Osteoblast (primary cell): ENCODE measurements around the gene ATP6V0E2. TPM values are rescaled to one million over a fixed set of nuclear protein-coding genes. Genes with fewer than 3 reads are reported as not detected.

Source experiments
- DNase-seq: peaks from one replicate; pipeline ENCODE4 v3.0.0; 2011; ENCODE audit warnings: low spot score, mixed read lengths; ENCODE audit not compliant: insufficient read length; ENCODE audit errors: missing footprints
- H2AFZ ChIP-seq: 2 replicates; pipeline ENCODE4 v1.6.0; 2011; ENCODE audit warnings: mild to moderate bottlenecking, low read length
- H3K27ac ChIP-seq: 2 replicates; pipeline ENCODE4 v1.5.1; 2011; ENCODE audit warnings: mild to moderate bottlenecking, low read depth, low read length, moderate library complexity
- H3K27me3 ChIP-seq: 2 replicates; pipeline ENCODE4 v1.6.0; 2012; ENCODE audit warnings: mild to moderate bottlenecking, control low read depth, inconsistent platforms, low read length, moderate library complexity; ENCODE audit not compliant: insufficient read depth
- H3K36me3 ChIP-seq: 2 replicates; pipeline ENCODE4 v1.5.1; 2011; ENCODE audit warnings: mild to moderate bottlenecking, low read length, control low read depth, moderate library complexity; ENCODE audit not compliant: insufficient read depth
- H3K4me1 ChIP-seq: 2 replicates; pipeline ENCODE4 v1.5.1; 2011; ENCODE audit warnings: mild to moderate bottlenecking, low read length, control low read depth, moderate library complexity; ENCODE audit not compliant: insufficient read depth
- H3K4me2 ChIP-seq: 2 replicates; pipeline ENCODE4 v1.6.0; 2011; ENCODE audit warnings: mild to moderate bottlenecking, low read length; ENCODE audit not compliant: insufficient read depth
- H3K4me3 ChIP-seq: fragments of 200-600 bp; sonication (generic); 3 replicates; pipeline ENCODE4 v1.5.1; 2012; ENCODE audit warnings: mild to moderate bottlenecking, low read length, inconsistent platforms; ENCODE audit not compliant: insufficient read depth
- H3K79me2 ChIP-seq: 2 replicates; pipeline ENCODE4 v1.6.0; 2012; ENCODE audit warnings: mild to moderate bottlenecking, low read length, control low read depth, inconsistent platforms; ENCODE audit not compliant: insufficient read depth
- H3K9me3 ChIP-seq: 2 replicates; pipeline ENCODE4 v1.5.1; 2011; ENCODE audit warnings: low read depth, low read length, control low read depth
- H4K20me1 ChIP-seq: 2 replicates; pipeline ENCODE4 v1.6.0; 2012; ENCODE audit warnings: mild to moderate bottlenecking, low read length, control low read depth; ENCODE audit not compliant: insufficient read depth
- CTCF ChIP-seq: IDR thresholded peaks from 2 replicates; pipeline ENCODE4 v1.5.1; 2011; ENCODE audit warnings: mild to moderate bottlenecking, low read depth, low read length, moderate library complexity; ENCODE audit errors: extremely low read depth
- total RNA-seq: library from RNA; depleted of rRNA; stranded (reverse); fragments of >200 nt; gene quantifications from 2 replicates; pipeline ENCODE4 v1.2.3, GENCODE V29; 2012

ATP6V0E2 gene
- total RNA-seq, 1 donor: 27.9 TPM

GRCh38 chr7:149873970-149874643 is 338 bp downstream of the ATP6V0E2 start:
- Histone ChIP-seq H3K4me1 (peaks cover 16% of the 10 kb centered on the region), H3K27ac (no peak overlapping the region), H3K4me3 (peak overlapping the region; percentile 87), H3K4me2 (peak overlapping the region; percentile 92), H3K27me3 (no peaks in the 10 kb centered on the region), H4K20me1 (no peaks in the 10 kb centered on the region), H3K36me3 (no peaks in the 10 kb centered on the region), H3K79me2 (no peaks in the 10 kb centered on the region), H3K9me3 (no peaks in the 10 kb centered on the region), H2AFZ (peak overlapping the region; percentile 93)
- peak; percentile 26 for DNase-seq
- TF ChIP-seq CTCF: no peak

- Histone ChIP-seq H3K4me3 (no peak overlapping the region), H3K4me2 (peak overlapping the region; percentile 92), H3K27ac (no peak overlapping the region), H4K20me1 (no peaks in the 10 kb centered on the region), H3K9me3 (no peaks in the 10 kb centered on the region), H3K79me2 (no peaks in the 10 kb centered on the region), H3K27me3 (no peaks in the 10 kb centered on the region), H3K36me3 (no peaks in the 10 kb centered on the region), H3K4me1 (peaks cover 16% of the 10 kb centered on the region), H2AFZ (no peak overlapping the region)
- no peak for DNase-seq
- TF ChIP-seq CTCF: no peak
These were observed 867 bp downstream of the ATP6V0E2 start for GRCh38 chr7:149874644-149875028.

- H4K20me1 ChIP-seq: no peaks in the 10 kb centered on the region
- peak; percentile 21 for DNase-seq
- H3K36me3 ChIP-seq: no peaks in the 10 kb centered on the region
- no peaks in the 10 kb centered on the region for H3K79me2 ChIP-seq
- H3K27ac ChIP-seq: no peak overlapping the region
- no peaks in the 10 kb centered on the region for H3K9me3 ChIP-seq
- H3K4me1 ChIP-seq: peaks cover 16% of the 10 kb centered on the region
- H3K27me3 ChIP-seq: no peaks in the 10 kb centered on the region
- H3K4me3 ChIP-seq: no peak overlapping the region
- no peak overlapping the region for H3K4me2 ChIP-seq
- TF ChIP-seq CTCF: no peak
- H2AFZ ChIP-seq: no peak overlapping the region
These were observed 1.6 kb downstream of the ATP6V0E2 start for GRCh38 chr7:149875396-149875795.

DNA sequence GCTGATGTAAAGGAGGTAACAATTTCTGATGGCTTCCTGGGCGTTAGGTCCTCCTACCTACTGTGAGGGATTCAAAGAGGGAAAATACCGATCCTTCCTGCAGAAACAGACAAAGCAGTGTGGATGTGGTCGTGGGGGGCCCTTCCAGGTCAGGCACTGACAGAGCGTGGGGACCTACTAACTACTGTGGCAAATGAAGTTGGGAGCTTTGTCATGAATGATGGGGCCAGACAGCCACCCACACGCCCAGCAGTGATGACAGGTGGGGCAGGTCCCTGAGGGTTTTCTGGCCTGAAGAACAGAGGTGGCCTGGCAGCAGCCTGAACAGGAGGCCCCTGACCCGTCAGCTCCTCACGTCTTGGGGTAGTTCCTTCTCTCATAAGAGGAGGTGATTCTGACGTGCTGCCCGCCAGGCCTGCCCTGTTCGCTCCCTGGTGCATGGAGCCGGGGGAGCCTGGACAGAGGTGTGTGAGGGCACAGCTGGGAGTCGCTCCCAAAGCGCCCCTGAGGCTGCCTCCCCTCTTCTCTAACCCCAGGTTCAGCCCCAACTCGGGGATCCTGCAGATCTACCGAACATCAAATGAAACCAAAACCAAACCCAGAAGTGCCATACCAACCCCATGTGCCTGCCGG is 4.2 kb downstream of the ATP6V0E2 start:
- no peak overlapping the region for H3K4me3 ChIP-seq
- no peaks in the 10 kb centered on the region for H3K79me2 ChIP-seq
- no peak overlapping the region for H2AFZ ChIP-seq
- peaks cover 10% of the 10 kb centered on the region for H3K4me1 ChIP-seq
- no peaks in the 10 kb centered on the region for H3K9me3 ChIP-seq
- H3K36me3 ChIP-seq: no peaks in the 10 kb centered on the region
- no peak overlapping the region for H3K27ac ChIP-seq
- H3K4me2 ChIP-seq: no peak overlapping the region
- H4K20me1 ChIP-seq: no peaks in the 10 kb centered on the region
- no peak for TF ChIP-seq CTCF
- no peaks in the 10 kb centered on the region for H3K27me3 ChIP-seq
- peak; percentile 71 for DNase-seq
